A549 (cell line): ENCODE data around the gene ABCC9.

Experiments used
- HOXA7 ChIP-seq: fragments of 250-450 bp; sonication (Bioruptor Pico); IDR thresholded peaks from 2 replicates; pipeline ENCODE4 v1.5.0; 2020; ENCODE audit warnings: mild to moderate bottlenecking, moderate library complexity
- JUN ChIP-seq, 2 experiments: fragments of >200 bp; sonication (Bioruptor Twin); formaldehyde crosslinking; IDR thresholded peaks; 2 replicates in 1 of 2; 3 replicates in 1 of 2; pipeline ENCODE4 v1.6.1; 2016 to 2017
- SMC3 ChIP-seq: fragments of >200 bp; sonication (Bioruptor Twin); formaldehyde crosslinking; IDR thresholded peaks from 3 replicates; pipeline ENCODE4 v1.6.1; 2018; ENCODE audit warnings: inconsistent platforms
- USF2 ChIP-seq: fragments of 450-650 bp; IDR thresholded peaks from 2 replicates; pipeline ENCODE4 v1.6.1; 2014; ENCODE audit warnings: antibody characterized with exemption

- TF ChIP-seq HOXA7 (CRISPR knock-in tag): no peak
- no peak for TF ChIP-seq USF2
- no peak for TF ChIP-seq SMC3
- TF ChIP-seq JUN (IDR thresholded peaks at IDR 0.05): no peak
These were observed 46.2 kb downstream of the ABCC9 start for GRCh38 chr12:21894792-21895595.
